Activated CD4-positive, alpha-beta T cell treated with anti-CD3 and anti-CD28 coated beads, Interleukin-2, amount 10 ng/mL, durations not matched to agents 24 days and 14 days (primary cell): ENCODE data around the gene NINJ2. TPM values are rescaled to one million over a fixed set of nuclear protein-coding genes. Genes with fewer than 3 reads are reported as not detected.
A peak's percentile ranks its signal among the peaks of the same experiment; 100 is the strongest.
"Not testable (repeated sequence)": the region's sequence is repeated elsewhere in the genome, so short reads cannot be mapped to it uniquely, and the experiment has no call there.

Experiments
- DNase-seq: peaks from one replicate; pipeline ENCODE4 v3.0.0; 2022
- H3K27ac Mint-ChIP-seq: one replicate; pipeline ENCODE4 v1.8.0; 2022; ENCODE audit warnings: mild to moderate bottlenecking, mixed read lengths
- H3K27me3 Mint-ChIP-seq: one replicate; pipeline ENCODE4 v1.8.0; 2022; ENCODE audit warnings: mixed read lengths
- H3K36me3 Mint-ChIP-seq: one replicate; pipeline ENCODE4 v1.8.0; 2022; ENCODE audit warnings: low read depth, mild to moderate bottlenecking, mixed read lengths
- H3K4me1 Mint-ChIP-seq: one replicate; pipeline ENCODE4 v1.8.0; 2021; ENCODE audit warnings: mixed read lengths
- H3K4me3 Mint-ChIP-seq: one replicate; pipeline ENCODE4 v1.8.0; 2022; ENCODE audit warnings: mild to moderate bottlenecking, moderate library complexity, mixed read lengths
- H3K9me3 Mint-ChIP-seq: one replicate; pipeline ENCODE4 v1.8.0; 2021; ENCODE audit warnings: mixed read lengths
- intact Hi-C: fragments of 100-400 bp; cut with micrococcal nuclease; formaldehyde crosslinking; loops from one replicate; pipeline ENCODE4 v1.15.1; 2023
- total RNA-seq: library from RNA; stranded (reverse); gene quantifications from 2 replicates; pipeline ENCODE4 v1.2.3, GENCODE V29; 2022

The NINJ2 gene
- total RNA-seq, 1 donor from 2014 or later = 4.8 TPM

DNA sequence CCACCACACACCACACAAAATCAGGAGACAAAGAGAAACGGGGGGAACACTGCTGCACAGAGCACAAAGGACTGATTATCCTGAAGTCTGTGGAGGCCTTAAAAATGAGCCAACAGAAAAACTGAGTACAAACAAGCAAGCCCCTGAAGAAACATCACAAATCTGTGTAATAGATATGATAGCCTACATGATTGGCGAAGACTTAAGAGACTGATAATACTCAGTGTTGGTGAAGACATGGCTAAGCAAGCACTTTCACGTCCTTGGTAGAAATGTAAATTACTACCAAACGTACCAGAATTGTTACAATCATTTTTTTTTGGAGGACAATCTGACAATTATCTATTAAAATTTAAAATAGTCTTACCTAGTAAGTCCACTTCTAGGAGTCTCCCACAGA lies 74.6 kb downstream of the NINJ2 start:
- H3K27ac Mint-ChIP-seq = no peak overlapping the region
- no peak for DNase-seq
- H3K4me3 Mint-ChIP-seq = no peak overlapping the region
- H3K4me1 Mint-ChIP-seq = peaks cover 4% of the 10 kb centered on the region
- peaks cover 4% of the 10 kb centered on the region for H3K9me3 Mint-ChIP-seq
- intact Hi-C loops = no loop called here
- H3K27me3 Mint-ChIP-seq = no peaks in the 10 kb centered on the region
- H3K36me3 Mint-ChIP-seq = peaks cover 5% of the 10 kb centered on the region

DNA sequence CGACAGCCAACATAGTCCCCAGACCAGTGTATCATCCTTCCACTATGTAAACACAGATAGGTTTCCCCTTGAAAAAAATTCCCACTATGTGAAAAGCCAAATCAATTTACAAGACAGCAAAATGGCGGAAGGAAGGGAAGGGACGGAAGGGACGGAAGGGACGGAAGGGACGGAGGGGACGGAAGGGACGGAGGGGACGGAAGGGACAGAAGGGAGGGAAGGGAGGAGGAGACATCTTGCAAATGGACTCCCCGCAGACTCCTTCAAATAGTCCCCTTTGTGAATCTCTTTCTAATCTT lies 75.3 kb downstream of the NINJ2 start:
- no peak for DNase-seq
- peaks cover 4% of the 10 kb centered on the region for H3K9me3 Mint-ChIP-seq
- no peak overlapping the region for H3K4me3 Mint-ChIP-seq
- no peak overlapping the region for H3K27ac Mint-ChIP-seq
- intact Hi-C loops = no loop called here
- H3K4me1 Mint-ChIP-seq = peaks cover 2% of the 10 kb centered on the region
- peaks cover 5% of the 10 kb centered on the region for H3K36me3 Mint-ChIP-seq
- H3K27me3 Mint-ChIP-seq = no peaks in the 10 kb centered on the region

DNA sequence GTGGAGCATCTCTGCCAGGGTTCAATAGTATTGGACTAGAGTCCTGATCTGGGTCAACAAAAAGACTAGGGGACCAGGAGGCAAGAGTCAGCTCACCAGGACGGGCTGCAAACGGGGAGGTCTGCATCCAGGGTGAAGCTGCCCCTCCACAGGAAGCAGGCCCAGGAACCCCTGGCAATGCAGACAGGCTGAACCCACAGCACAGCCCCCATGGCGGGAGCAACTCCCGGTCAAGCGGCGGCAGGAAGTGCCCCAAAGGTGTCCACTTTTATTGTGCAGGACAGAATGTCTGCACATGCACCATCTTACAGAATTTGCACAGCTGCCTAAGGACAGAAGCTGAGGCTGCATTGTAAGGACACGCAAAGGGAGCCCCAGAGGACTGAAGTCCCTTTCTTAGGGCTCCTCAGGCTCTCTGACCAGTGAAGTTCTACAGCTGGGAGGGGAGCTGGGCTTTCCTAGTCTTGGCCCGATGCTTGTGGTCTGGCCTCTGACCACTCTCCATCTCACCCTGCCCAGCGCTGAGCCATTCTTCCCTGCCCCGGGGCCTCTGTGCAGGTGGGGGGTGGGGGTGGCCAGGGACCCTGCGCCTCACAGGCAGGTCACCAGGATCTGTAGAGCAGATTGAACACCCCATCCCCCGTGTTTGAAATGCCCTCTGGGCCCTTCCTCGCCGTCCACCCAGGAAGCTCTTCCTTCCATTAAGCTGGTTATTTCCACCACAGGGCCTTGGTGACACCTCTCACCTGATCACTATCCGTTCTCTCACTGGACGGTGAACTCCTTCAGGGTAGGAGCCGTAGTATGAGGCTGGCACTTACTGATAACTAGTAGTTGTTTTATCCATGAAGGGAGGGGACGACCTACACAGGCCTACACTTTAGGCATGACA lies 75.9 kb downstream of the NINJ2 start:
- DNase-seq = no peak
- Mint-ChIP-seq H3K27ac (no peak overlapping the region), H3K27me3 (no peaks in the 10 kb centered on the region), H3K9me3 (peaks cover 4% of the 10 kb centered on the region), H3K36me3 (peaks cover 5% of the 10 kb centered on the region), H3K4me1 (peaks cover 2% of the 10 kb centered on the region), H3K4me3 (no peak overlapping the region)
- intact Hi-C loops = no loop called here

DNA sequence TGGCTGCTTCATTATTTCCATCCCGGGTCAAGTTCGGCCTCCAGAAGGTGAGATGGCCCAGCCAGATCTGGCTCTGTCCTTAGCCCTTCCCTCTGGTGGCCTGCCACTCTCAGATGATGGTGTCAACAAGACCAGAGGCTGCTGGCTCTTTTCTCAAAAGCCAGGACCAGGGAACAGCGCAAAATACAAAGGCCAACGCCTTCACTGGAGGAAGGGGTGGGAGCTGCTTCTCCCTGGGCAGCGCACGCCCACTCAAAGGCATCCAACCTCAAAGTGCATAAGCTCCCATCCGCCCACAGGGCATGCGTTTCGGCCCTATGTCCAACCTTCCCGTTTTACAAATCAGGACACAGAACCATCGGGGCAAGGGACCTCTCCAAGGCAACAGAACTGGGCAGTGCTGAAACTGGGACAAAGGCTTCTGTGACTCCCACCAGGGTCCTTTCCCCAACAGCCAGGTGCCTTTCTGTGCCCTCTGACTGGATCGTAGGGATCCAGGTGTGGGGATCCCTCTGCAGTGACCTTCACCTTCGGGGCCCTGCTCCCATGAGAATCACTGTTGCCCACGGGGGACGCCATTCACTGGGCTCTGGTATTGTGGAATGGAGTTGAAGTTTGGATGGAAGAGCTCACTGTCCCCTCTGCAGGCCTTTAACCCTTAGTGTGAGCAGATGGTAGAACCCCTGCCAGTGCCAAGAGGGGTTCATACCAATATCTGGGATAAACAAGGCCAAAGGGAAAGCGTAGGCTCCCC lies 76.8 kb downstream of the NINJ2 start:
- intact Hi-C loops = no loop called here
- H3K36me3 Mint-ChIP-seq = peaks cover 5% of the 10 kb centered on the region
- peaks cover 4% of the 10 kb centered on the region for H3K9me3 Mint-ChIP-seq
- DNase-seq = no peak
- H3K4me3 Mint-ChIP-seq = no peak overlapping the region
- H3K27me3 Mint-ChIP-seq = no peaks in the 10 kb centered on the region
- no peak overlapping the region for H3K27ac Mint-ChIP-seq
- peaks cover 2% of the 10 kb centered on the region for H3K4me1 Mint-ChIP-seq

DNA sequence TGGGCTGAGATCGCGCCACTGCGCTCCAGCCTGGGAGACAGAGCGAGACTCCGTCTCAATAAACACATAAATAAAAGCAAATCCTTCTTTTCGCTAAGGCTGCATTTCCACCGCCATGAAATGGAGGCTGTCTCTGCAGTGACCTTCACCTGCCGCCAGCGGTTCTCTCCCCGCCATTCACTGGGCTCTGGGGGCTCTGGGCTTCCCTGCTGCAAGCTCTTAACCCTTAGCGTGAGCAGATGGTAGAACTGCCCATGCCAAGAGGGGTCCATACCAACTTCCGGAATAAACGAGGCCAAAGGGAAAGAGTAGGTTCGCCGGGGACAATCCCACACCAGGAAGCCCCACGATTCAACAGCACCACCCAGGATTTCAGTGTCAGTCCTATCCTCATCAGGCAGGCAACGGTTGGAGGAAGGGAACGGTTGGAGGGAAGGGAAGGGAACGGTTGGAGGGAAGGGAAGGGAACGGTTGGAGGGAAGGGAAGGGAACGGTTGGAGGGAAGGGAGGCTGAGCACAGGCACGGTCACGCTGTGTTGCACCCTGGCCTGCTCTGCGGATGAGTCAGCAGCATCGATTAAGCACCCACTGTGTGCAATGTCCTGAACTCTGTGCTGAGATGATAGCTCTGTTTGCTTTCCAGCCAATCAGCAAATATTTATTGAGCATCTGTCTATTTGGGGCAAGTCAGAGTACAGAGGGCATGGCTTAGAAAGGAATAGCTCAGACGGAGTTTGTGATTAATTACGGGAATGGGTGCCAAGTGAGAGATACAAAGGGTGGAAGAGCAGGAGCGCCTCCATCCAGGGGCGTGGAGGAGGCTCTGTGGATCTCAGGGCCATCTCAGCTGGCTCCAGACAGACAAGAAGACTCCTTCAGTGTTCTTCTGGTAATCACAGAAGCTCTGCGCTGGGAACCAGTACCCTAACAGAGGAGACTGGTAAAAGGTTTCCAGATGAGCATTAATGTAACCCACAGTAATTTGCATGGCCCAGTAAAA lies 77.9 kb downstream of the NINJ2 start:
- H3K4me1 Mint-ChIP-seq = peaks cover 2% of the 10 kb centered on the region
- intact Hi-C loops = no loop called here
- DNase-seq = no peak
- peaks cover 4% of the 10 kb centered on the region for H3K9me3 Mint-ChIP-seq
- H3K36me3 Mint-ChIP-seq = peaks cover 5% of the 10 kb centered on the region
- H3K4me3 Mint-ChIP-seq = no peak overlapping the region
- no peaks in the 10 kb centered on the region for H3K27me3 Mint-ChIP-seq
- no peak overlapping the region for H3K27ac Mint-ChIP-seq

DNA sequence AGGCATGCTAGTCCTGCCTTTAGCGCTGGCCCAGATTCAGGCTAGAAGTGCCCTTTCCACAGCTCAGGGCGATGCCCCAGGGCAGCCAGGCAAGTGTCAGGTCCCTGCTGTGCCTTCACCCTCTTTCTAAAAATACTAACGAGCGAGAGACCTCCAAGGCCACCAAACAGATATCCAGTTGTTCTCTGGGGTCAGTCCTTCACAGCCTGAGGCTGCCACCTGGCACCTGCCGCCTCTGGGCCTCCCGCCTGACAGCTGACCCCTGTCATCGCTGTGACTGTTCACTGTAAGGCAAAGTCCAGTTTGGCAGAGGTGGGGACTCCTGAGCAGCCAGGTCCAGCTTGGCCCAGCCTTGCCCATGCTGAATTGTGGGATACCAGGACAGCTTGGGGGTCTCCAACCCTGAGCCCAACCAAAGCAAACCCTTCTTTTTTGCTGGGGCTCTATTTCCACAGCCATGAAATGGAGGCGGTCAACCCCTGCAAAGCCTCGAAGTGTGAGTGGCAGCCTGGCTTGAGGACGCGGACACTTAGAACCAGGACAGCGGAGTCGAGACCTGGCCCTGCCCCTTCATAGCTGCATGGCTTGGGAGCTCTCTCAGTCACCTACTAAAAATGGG lies 79.9 kb downstream of the NINJ2 start:
- Mint-ChIP-seq H3K4me3 (no peak overlapping the region), H3K9me3 (peaks cover 4% of the 10 kb centered on the region), H3K4me1 (peaks cover 2% of the 10 kb centered on the region), H3K27me3 (no peaks in the 10 kb centered on the region), H3K36me3 (peaks cover 3% of the 10 kb centered on the region), H3K27ac (no peak overlapping the region)
- DNase-seq = no peak
- intact Hi-C loops = no loop called here

DNA sequence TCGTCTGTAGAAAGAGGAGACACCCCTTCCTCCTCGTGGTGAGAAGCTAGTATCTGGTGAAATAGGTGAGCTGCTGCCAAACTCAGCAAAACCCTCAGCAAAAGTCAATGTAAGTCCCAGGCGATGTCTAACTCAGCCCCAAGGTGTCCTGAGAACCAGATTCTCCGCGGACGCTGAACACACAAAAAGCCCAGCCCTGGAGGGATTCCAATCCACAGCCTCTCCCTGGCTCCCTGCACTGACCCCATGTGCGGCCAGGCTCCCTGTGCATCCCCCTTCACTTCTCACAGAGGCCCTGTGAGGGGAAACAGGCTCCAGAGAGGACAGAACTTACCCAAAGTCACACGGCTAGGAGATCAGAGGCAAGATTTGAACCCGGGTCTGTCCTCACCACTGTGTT lies 81.5 kb downstream of the NINJ2 start:
- H3K27me3 Mint-ChIP-seq = no peaks in the 10 kb centered on the region
- DNase-seq = no peak
- H3K27ac Mint-ChIP-seq = no peak overlapping the region
- no peaks in the 10 kb centered on the region for H3K9me3 Mint-ChIP-seq
- H3K4me1 Mint-ChIP-seq = peaks cover 2% of the 10 kb centered on the region
- no peaks in the 10 kb centered on the region for H3K36me3 Mint-ChIP-seq
- H3K4me3 Mint-ChIP-seq = no peak overlapping the region
- intact Hi-C loops = no loop called here

DNA sequence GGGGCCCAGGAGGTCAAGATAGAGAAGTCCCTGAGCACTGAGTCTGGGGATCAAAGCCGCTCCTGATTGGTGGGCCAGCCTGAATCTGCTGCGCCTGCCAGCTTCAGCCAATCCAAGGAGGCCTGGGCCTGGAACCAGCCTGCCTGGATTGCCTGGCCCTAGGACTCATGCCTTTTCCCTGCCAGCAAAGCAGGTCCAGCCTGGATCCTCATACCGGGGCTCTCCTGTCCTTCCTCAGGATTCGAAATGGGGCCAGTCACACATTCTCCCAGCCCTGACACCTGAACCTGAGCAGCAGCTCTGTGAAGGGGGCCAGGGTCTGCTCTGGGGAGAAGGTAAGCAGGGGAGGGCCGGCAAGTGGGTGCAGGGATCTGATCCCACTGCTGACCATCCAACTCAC lies 81.9 kb downstream of the NINJ2 start:
- intact Hi-C loops = no loop called here
- no peaks in the 10 kb centered on the region for H3K9me3 Mint-ChIP-seq
- no peaks in the 10 kb centered on the region for H3K36me3 Mint-ChIP-seq
- H3K27ac Mint-ChIP-seq = no peak overlapping the region
- H3K27me3 Mint-ChIP-seq = no peaks in the 10 kb centered on the region
- H3K4me3 Mint-ChIP-seq = no peak overlapping the region
- H3K4me1 Mint-ChIP-seq = peaks cover 5% of the 10 kb centered on the region
- DNase-seq = no peak

DNA sequence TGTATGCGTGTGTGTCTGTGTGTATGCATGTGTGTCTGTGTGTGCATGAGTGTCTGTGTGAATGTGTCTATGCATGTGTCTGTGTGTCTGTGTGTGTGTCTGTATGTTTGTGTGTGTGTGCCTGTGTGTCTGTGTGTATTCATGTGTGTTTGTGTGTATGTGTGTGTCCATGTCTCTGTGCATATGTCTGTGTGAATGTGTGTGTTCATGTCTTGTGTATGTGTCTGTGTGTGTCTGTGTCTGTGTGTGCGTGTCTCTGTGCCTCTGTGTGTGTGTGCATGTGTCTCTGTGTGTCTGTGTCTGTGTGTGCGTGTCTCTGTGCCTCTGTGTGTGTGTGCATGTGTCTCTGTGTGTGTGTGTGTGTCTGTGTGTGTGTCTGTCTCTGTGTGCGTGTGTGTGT lies 82.4 kb downstream of the NINJ2 start:
- DNase-seq = no peak
- Mint-ChIP-seq H3K27me3 (no peaks in the 10 kb centered on the region), H3K4me1 (peaks cover 8% of the 10 kb centered on the region), H3K9me3 (no peaks in the 10 kb centered on the region), H3K27ac (no peak overlapping the region), H3K4me3 (no peak overlapping the region), H3K36me3 (no peaks in the 10 kb centered on the region)
- intact Hi-C loops = no loop called here

DNA sequence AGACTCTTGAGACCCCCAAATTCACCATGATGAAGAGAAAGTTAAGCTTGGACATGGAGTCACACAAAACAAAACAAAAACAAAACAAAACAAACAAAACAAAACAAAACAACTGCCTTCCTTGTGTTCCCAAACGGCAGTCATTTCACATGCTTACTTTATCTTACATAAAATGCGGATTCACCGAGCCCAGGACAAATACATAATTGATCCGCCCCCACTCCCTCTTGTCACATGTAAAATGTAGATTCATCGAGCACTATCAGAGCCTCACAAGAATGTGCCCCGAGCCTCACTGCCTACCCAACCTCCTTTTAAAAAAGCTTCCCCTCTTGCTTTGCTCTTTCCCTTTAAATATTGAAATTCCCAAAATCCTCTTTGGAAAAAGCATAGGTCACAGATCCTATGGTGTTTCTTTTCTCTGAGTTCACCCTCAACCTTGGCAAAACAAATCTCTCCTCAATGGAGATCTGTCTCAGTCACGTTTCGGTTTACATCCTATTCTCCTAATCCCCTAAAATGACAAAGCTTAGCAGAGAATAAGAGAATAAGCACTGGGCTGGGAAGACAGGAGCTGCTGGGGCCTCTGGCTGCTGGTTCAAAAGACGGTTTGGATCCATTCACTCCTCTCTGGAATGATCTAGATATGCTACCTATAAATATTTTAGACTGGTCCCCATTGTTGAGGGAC lies 83.7 kb downstream of the NINJ2 start:
- intact Hi-C loops = loop anchor here (10.0 kb wide), 1 partner anchor 515 kb away; no protein-coding TSS in a partner anchor
- H3K4me1 Mint-ChIP-seq = peaks cover 18% of the 10 kb centered on the region
- DNase-seq = no peak
- peak overlapping the region; percentile 9 for H3K27ac Mint-ChIP-seq
- H3K9me3 Mint-ChIP-seq = no peaks in the 10 kb centered on the region
- no peak overlapping the region for H3K4me3 Mint-ChIP-seq
- H3K27me3 Mint-ChIP-seq = no peaks in the 10 kb centered on the region
- H3K36me3 Mint-ChIP-seq = peaks cover 4% of the 10 kb centered on the region

DNA sequence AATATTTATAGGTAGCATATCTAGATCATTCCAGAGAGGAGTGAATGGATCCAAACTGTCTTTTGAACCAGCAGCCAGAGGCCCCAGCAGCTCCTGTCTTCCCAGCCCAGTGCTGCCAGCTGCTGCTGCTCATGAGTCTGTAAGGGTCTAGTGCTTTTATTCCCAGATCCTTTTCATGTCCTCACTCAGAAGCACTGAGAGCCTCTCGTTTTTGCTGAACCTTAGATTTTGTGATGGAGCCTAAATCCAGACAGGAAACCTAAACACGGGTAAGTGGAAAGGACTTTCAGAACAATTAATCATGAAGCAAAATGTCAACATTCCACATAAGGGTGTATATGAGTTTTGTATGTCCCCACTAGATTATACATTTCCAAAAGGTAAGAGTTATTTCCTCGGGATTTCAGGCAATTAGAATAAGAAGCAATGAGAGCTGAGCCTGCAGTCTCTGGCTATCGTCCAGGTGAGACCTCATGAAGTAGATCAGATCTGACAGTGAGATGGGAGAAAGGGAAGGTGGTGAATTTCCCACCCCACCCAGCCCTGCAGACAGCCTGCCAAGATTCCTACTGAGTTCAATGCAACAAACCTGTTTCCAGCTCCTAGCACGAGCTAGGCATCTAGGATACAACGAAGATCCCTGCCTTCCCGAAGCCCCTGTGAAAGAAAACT lies 84.4 kb downstream of the NINJ2 start:
- no peak for DNase-seq

DNA sequence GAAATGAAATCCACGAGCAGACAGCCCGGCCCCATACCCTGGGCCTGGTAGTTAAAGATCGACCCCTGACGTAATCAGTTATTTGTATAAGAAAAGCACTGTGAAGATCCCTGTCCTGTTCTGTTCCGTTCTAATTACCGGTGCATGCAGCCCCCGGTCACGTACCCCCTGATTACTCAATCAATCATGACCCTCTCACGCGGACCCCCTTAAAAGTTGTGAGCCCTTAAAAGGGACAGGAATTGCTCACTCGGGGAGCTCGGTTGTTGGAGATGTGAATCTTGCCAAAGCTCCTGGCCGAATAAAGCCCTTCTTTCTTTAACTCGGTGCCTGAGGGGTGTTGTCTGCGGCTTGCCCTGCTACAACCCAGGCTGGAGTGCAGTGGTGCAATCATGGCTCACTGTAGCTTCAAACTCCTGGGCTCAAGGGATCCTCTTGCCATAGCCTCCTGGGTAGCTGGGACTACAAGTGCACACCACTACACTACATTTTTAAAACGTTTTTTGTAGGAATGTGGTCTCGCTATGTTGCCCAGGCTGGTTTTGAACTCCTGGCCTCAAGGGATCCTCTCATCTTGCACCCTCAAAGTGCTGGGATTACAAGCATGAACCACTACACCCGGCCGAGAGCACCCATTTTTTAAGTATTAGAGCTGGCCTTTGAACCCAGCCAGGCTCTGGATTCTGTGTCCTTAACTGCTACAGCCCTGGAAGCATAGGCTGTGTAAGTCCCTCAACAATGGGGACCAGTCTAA lies 85.1 kb downstream of the NINJ2 start:
- not testable (repeated sequence) for H3K36me3 Mint-ChIP-seq, H3K4me3 Mint-ChIP-seq, H3K9me3 Mint-ChIP-seq, DNase-seq, H3K27me3 Mint-ChIP-seq, H3K27ac Mint-ChIP-seq
- intact Hi-C loops = loop anchor here (2.0 to 10.0 kb wide), 5 partner anchors 53 to 517 kb away; no protein-coding TSS in a partner anchor
- H3K4me1 Mint-ChIP-seq = peaks cover 24% of the 10 kb centered on the region

More for the DNA sequence above, 84.4 kb downstream of the NINJ2 start:
- no peaks in the 10 kb centered on the region for H3K27me3 Mint-ChIP-seq
- H3K4me1 Mint-ChIP-seq = peaks cover 20% of the 10 kb centered on the region
- no peaks in the 10 kb centered on the region for H3K9me3 Mint-ChIP-seq
- no peak overlapping the region for H3K4me3 Mint-ChIP-seq
- H3K36me3 Mint-ChIP-seq = peaks cover 4% of the 10 kb centered on the region
- intact Hi-C loops = loop anchor here (10.0 kb wide), 1 partner anchor 516 kb away; no protein-coding TSS in a partner anchor
- H3K27ac Mint-ChIP-seq = peak overlapping the region; percentile 9
